ENCODE results near the gene GPR137C.

The GPR137C gene

DNA sequence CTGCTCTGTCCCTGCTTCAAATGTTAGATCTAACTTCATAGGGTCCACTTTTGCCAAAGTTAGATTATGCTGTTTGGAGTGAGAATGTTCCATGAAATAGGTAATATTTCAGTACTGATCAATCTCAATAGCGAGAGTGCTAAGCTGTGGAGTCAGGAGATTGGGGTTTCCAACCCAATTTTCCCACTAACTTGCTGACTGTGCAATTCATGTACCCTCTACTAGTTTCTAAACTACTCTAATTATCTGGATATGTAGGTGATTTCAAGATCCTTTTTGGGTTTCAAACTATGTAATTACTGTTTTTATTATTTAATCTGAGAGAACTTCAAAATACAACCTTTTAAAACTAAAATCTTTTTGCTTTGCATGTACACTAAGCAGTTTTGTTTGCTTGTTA lies 45.9 kb downstream of the GPR137C start:
- DNase-seq (ENCODE audit: low read depth), result no peak
- no peak overlapping the region for H3K4me3 ChIP-seq (ENCODE audit: low read depth, low read length)
- TF ChIP-seq, protein P1, sequence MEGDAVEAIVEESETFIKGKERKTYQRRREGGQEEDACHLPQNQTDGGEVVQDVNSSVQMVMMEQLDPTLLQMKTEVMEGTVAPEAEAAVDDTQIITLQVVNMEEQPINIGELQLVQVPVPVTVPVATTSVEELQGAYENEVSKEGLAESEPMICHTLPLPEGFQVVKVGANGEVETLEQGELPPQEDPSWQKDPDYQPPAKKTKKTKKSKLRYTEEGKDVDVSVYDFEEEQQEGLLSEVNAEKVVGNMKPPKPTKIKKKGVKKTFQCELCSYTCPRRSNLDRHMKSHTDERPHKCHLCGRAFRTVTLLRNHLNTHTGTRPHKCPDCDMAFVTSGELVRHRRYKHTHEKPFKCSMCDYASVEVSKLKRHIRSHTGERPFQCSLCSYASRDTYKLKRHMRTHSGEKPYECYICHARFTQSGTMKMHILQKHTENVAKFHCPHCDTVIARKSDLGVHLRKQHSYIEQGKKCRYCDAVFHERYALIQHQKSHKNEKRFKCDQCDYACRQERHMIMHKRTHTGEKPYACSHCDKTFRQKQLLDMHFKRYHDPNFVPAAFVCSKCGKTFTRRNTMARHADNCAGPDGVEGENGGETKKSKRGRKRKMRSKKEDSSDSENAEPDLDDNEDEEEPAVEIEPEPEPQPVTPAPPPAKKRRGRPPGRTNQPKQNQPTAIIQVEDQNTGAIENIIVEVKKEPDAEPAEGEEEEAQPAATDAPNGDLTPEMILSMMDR (conservative IDR thresholded peaks at IDR 0.05; ENCODE audit: low read depth, low read length), result no peak

DNA sequence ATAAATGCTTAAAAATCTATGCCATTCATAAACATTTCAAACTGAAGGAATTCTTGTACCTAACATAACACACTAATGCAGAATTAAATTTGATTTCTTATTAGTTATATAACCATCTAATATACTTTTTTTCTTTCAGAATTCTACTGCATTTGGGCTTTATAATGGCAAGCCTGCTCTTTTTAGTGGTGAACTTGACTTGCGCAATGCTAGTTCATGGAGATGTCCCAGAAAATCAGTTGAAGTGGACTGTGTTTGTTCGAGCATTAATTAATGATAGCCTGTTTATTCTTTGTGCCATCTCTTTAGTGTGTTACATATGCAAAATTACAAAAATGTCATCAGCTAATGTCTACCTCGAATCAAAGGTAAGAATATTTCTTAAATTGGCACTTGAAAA lies 47.3 kb downstream of the GPR137C start:
- no peak for DNase-seq (ENCODE audit: low read depth)
- no peak overlapping the region for H3K4me3 ChIP-seq (ENCODE audit: low read depth, low read length)
- TF ChIP-seq, protein P1 (conservative IDR thresholded peaks at IDR 0.05; ENCODE audit: low read depth, low read length), result no peak

- no peak for DNase-seq (ENCODE audit: low read depth)
- TF ChIP-seq, protein P1 (conservative IDR thresholded peaks at IDR 0.05; ENCODE audit: low read depth, low read length), result no peak
- no peak overlapping the region for H3K4me3 ChIP-seq (ENCODE audit: low read depth, low read length)
Measured at GRCh38 chr14:52602131-52602530, 49.5 kb downstream of the GPR137C start.

GRCh38 chr14:52607061-52607460 lies 54.4 kb downstream of the GPR137C start:
- TF ChIP-seq, protein P1 (conservative IDR thresholded peaks at IDR 0.05; ENCODE audit: low read depth, low read length), result no peak
- no peak overlapping the region for H3K4me3 ChIP-seq (ENCODE audit: low read depth, low read length)
- no peak for DNase-seq (ENCODE audit: low read depth)

- H3K4me3 ChIP-seq (ENCODE audit: low read depth, low read length), result no peak overlapping the region
- DNase-seq (ENCODE audit: low read depth), result no peak
- TF ChIP-seq, protein P1 (conservative IDR thresholded peaks at IDR 0.05; ENCODE audit: low read depth, low read length), result no peak
Measured at GRCh38 chr14:52609445-52610044, 56.9 kb downstream of the GPR137C start.

DNA sequence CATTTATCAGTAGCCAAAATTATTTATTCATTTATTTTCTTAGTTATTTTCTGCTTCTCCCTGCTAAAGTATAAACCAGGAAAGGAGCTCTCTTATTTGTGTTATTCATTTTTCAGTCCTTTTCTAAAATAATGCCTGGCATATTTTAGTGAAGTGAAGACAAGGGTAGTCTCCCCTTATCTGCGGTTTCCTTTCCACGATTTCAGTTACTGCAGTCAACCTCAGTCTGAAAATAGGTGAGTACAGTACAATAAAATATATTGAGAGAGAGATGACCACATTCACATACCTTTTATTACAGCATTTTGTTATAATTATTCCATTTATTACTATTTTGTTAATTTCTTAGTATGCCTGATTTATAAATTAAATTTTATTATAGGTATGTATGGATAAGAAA lies 57.6 kb downstream of the GPR137C start:
- no peak for DNase-seq (ENCODE audit: low read depth)
- TF ChIP-seq, protein P1 (conservative IDR thresholded peaks at IDR 0.05; ENCODE audit: low read depth, low read length), result no peak

DNA sequence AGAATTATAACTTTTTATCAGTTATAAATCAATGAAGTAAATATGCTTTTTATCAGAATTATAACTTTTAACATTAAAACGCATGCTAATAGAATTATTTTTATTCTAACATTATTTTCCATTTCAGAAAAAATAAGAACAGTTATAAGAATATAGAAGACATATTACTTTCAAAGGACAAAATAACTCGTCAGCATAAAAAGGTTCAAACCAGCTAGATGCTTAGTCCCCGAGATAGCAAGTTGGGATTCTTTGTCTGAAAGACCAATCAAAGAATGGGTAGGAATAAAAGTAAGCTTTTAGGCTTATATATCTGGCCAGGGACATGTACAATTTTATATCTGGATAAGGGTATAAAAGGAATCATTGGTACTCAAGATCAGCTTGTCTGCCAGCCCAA lies 66.0 kb downstream of the GPR137C start:
- TF ChIP-seq, protein P1 (conservative IDR thresholded peaks at IDR 0.05; ENCODE audit: low read depth, low read length), result no peak
- no peak overlapping the region for H3K4me3 ChIP-seq (ENCODE audit: low read depth, low read length)
- no peak for DNase-seq (ENCODE audit: low read depth)

More for the DNA sequence above, 57.6 kb downstream of the GPR137C start:
- H3K4me3 ChIP-seq (ENCODE audit: low read depth, low read length), result no peak overlapping the region

Measured in choroid plexus epithelial cell (primary cell).